OCI-LY7 (cell line): Measurements from ENCODE around the gene PDE5A. TPM values are rescaled to one million over a fixed set of nuclear protein-coding genes. Genes with fewer than 3 reads are reported as not detected.

Source experiments
- BruUV-seq: library from RNA; stranded (reverse); fragments of 400-500 nt; replicated peaks from 2 replicates; lab custom pipeline; 2021; lab: Mats Ljungman, UMichigan
- CTCF ChIA-PET: fragments of 300-600 bp; sonication (Branson Sonifier 250); formaldehyde crosslinking; loops from one replicate; lab custom pipeline; 2022; ENCODE audit warnings: antibody characterized with exemption; ENCODE audit not compliant: unreplicated experiment; lab: Charles Lee
- POLR2A ChIA-PET: fragments of 300-600 bp; sonication (Branson Sonifier 250); formaldehyde crosslinking; loops from one replicate; lab custom pipeline; 2022; ENCODE audit warnings: antibody characterized with exemption; lab: Charles Lee
- DNase-seq: peaks from one replicate; pipeline ENCODE4 v3.0.0-alpha.2; 2015; ENCODE audit warnings: low spot score
- H2AFZ ChIP-seq: fragments of 200-600 bp; sonication (generic), shearing (Covaris generic); 2 replicates; pipeline ENCODE4 v1.6.1; 2014; ENCODE audit warnings: mild to moderate bottlenecking, antibody characterized with exemption, low read length, moderate library complexity
- H3K27ac ChIP-seq: fragments of 200-600 bp; sonication (generic); 2 replicates; pipeline ENCODE4 v1.5.1; 2014; ENCODE audit warnings: mixed run types, low read depth, mild to moderate bottlenecking, moderate library complexity, low read length, inconsistent platforms; ENCODE audit not compliant: poor library complexity, severe bottlenecking
- H3K36me3 ChIP-seq: fragments of 200-600 bp; sonication (generic); 2 replicates; pipeline ENCODE4 v1.6.1; 2014; ENCODE audit warnings: mild to moderate bottlenecking, antibody characterized with exemption, low read length, moderate library complexity, mixed read lengths; ENCODE audit not compliant: insufficient read depth
- H3K4me1 ChIP-seq: fragments of 200-600 bp; sonication (generic); 2 replicates; pipeline ENCODE4 v1.5.1; 2014; ENCODE audit warnings: mild to moderate bottlenecking, low read length; ENCODE audit not compliant: insufficient read depth, poor library complexity, severe bottlenecking
- H3K4me2 ChIP-seq: fragments of 200-600 bp; sonication (generic); 2 replicates; pipeline ENCODE4 v1.6.1; 2014; ENCODE audit warnings: mild to moderate bottlenecking, low read length
- H3K4me3 ChIP-seq: fragments of 200-600 bp; sonication (generic); 2 replicates; pipeline ENCODE4 v1.5.1; 2014; ENCODE audit warnings: mild to moderate bottlenecking, low read depth, low read length; ENCODE audit not compliant: poor library complexity, severe bottlenecking
- H3K79me2 ChIP-seq: fragments of 200-600 bp; sonication (generic); 2 replicates; pipeline ENCODE4 v1.6.1; 2016; ENCODE audit warnings: low read depth, mild to moderate bottlenecking, low read length, moderate library complexity, mixed read lengths; ENCODE audit not compliant: insufficient read depth
- H3K9me2 ChIP-seq: fragments of 200-600 bp; sonication (generic); 2 replicates; pipeline ENCODE4 v1.6.1; 2016; ENCODE audit warnings: mild to moderate bottlenecking, low read length, mixed read lengths; ENCODE audit not compliant: insufficient read depth
- H3K9me3 ChIP-seq: fragments of 200-600 bp; sonication (generic); 2 replicates; pipeline ENCODE4 v1.6.1; 2014; ENCODE audit warnings: mild to moderate bottlenecking, mixed run types, low read length, mixed read lengths
- H4K20me1 ChIP-seq: fragments of 200-600 bp; sonication (generic); 2 replicates; pipeline ENCODE4 v1.6.1; 2014; ENCODE audit warnings: mild to moderate bottlenecking, antibody characterized with exemption, low read length, moderate library complexity, mixed read lengths; ENCODE audit not compliant: insufficient read depth
- EZH2phosphoT487 ChIP-seq: fragments of 200-600 bp; sonication (generic); IDR thresholded peaks from 2 replicates; pipeline ENCODE4 v1.6.1; 2018; ENCODE audit warnings: low read depth, borderline replicate concordance, mild to moderate bottlenecking, mixed run types, antibody characterized with exemption, low read length, moderate library complexity, mixed read lengths
- intact Hi-C: fragments of 100-400 bp; cut with micrococcal nuclease; formaldehyde crosslinking; loops from one replicate; pipeline ENCODE4 v1.10.0; 2022; ENCODE audit not compliant: unreplicated experiment
- total RNA-seq, 2 experiments: library from RNA; depleted of rRNA in 1 of 2; stranded (reverse); fragments of >200 nt in 1 of 2; shearing (Covaris generic) in 1 of 2; gene quantifications; 2 replicates each; pipeline ENCODE4 v1.2.3, GENCODE V29; 2014 to 2022
- TF ChIP-seq, protein P1 (sequence below): fragments of 200-600 bp; sonication (generic); conservative IDR thresholded peaks from 2 replicates; pipeline ENCODE4 v1.5.1; 2014; ENCODE audit warnings: mild to moderate bottlenecking, antibody characterized with exemption, low read length, moderate library complexity, mixed read lengths

PDE5A gene
- total RNA-seq, 2 experiments from 2014 or later: 0.22 to 1.4 TPM

GRCh38 chr4:119652998-119653397 lies 24.4 kb upstream of the PDE5A start:
- Histone ChIP-seq H3K79me2 (no peaks in the 10 kb centered on the region), H3K9me2 (0 out of 2 replicates have a peak, but pooled peaks cover 2% of the 10 kb centered on the region)
- TF ChIP-seq, protein P1, sequence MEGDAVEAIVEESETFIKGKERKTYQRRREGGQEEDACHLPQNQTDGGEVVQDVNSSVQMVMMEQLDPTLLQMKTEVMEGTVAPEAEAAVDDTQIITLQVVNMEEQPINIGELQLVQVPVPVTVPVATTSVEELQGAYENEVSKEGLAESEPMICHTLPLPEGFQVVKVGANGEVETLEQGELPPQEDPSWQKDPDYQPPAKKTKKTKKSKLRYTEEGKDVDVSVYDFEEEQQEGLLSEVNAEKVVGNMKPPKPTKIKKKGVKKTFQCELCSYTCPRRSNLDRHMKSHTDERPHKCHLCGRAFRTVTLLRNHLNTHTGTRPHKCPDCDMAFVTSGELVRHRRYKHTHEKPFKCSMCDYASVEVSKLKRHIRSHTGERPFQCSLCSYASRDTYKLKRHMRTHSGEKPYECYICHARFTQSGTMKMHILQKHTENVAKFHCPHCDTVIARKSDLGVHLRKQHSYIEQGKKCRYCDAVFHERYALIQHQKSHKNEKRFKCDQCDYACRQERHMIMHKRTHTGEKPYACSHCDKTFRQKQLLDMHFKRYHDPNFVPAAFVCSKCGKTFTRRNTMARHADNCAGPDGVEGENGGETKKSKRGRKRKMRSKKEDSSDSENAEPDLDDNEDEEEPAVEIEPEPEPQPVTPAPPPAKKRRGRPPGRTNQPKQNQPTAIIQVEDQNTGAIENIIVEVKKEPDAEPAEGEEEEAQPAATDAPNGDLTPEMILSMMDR: no peak
- TF ChIP-seq EZH2phosphoT487: no peak

GRCh38 chr4:119648398-119648797 lies 19.8 kb upstream of the PDE5A start:
- H3K36me3 ChIP-seq: no peaks in the 10 kb centered on the region
- H3K9me3 ChIP-seq: no peaks in the 10 kb centered on the region
- DNase-seq: no peak
- TF ChIP-seq EZH2phosphoT487: no peak
- no peaks in the 10 kb centered on the region for H3K4me1 ChIP-seq
- no TSS peak for BruUV-seq
- H3K79me2 ChIP-seq: no peaks in the 10 kb centered on the region
- H2AFZ ChIP-seq: no peak overlapping the region
- no peak overlapping the region for H3K27ac ChIP-seq
- H3K4me2 ChIP-seq: no peak overlapping the region
- H4K20me1 ChIP-seq: no peaks in the 10 kb centered on the region
- CTCF ChIA-PET: no interaction called here
- POLR2A ChIA-PET: no interaction called here
- intact Hi-C loops: no loop called here
- no peaks in the 10 kb centered on the region for H3K9me2 ChIP-seq
- no peak overlapping the region for H3K4me3 ChIP-seq

More at GRCh38 chr4:119652998-119653397, 24.4 kb upstream of the PDE5A start:
- Histone ChIP-seq H3K9me3 (no peaks in the 10 kb centered on the region), H3K4me1 (no peaks in the 10 kb centered on the region), H2AFZ (no peak overlapping the region), H3K4me2 (no peak overlapping the region), H3K4me3 (no peak overlapping the region), H4K20me1 (no peaks in the 10 kb centered on the region), H3K27ac (no peak overlapping the region), H3K36me3 (no peaks in the 10 kb centered on the region)
- ChIA-PET CTCF (no interaction called here), POLR2A (interaction anchor here (0.6 to 1.5 kb wide), 2 partner anchors 17 to 392 kb away, joined by 3 to 5 read pairs; no protein-coding TSS in a partner anchor)
- BruUV-seq: no TSS peak
- intact Hi-C loops: no loop called here
- no peak for DNase-seq

GRCh38 chr4:119647558-119647957 lies 19.0 kb upstream of the PDE5A start:
- no peak overlapping the region for H3K27ac ChIP-seq
- no peaks in the 10 kb centered on the region for H3K36me3 ChIP-seq
- DNase-seq: no peak
- no peaks in the 10 kb centered on the region for H4K20me1 ChIP-seq
- H2AFZ ChIP-seq: no peak overlapping the region
- intact Hi-C loops: no loop called here
- no peak overlapping the region for H3K4me3 ChIP-seq
- POLR2A ChIA-PET: no interaction called here
- no peaks in the 10 kb centered on the region for H3K4me1 ChIP-seq
- no peaks in the 10 kb centered on the region for H3K79me2 ChIP-seq
- no TSS peak for BruUV-seq
- CTCF ChIA-PET: no interaction called here
- no peaks in the 10 kb centered on the region for H3K9me3 ChIP-seq
- TF ChIP-seq EZH2phosphoT487: no peak
- TF ChIP-seq, protein P1: no peak
- no peaks in the 10 kb centered on the region for H3K9me2 ChIP-seq
- H3K4me2 ChIP-seq: no peak overlapping the region
